DND-41 (cell line): Measurements from ENCODE around the gene RAB7A.

Source experiments
- ATAC-seq: fragments of 200-7000 bp; cut with Tn5 transposase; 3 replicates; pipeline ENCODE4 v1.9.1; 2021; ENCODE audit warnings: low read depth; ENCODE audit not compliant: insufficient read depth
- DNase-seq: peaks from one replicate; pipeline ENCODE4 v3.0.0-alpha.2; 2020
- H2AFZ ChIP-seq: 2 replicates; pipeline ENCODE4 v1.6.0; 2012; ENCODE audit warnings: low read depth, low read length
- H3K27ac ChIP-seq: 2 replicates; pipeline ENCODE4 v1.5.1; 2012; ENCODE audit warnings: low read length, inconsistent platforms
- H3K27me3 ChIP-seq: fragments of 200-600 bp; sonication (generic); 2 replicates; pipeline ENCODE4 v1.6.0; 2012; ENCODE audit warnings: low read length, mild to moderate bottlenecking, inconsistent platforms; ENCODE audit not compliant: insufficient read depth, poor library complexity
- H3K36me3 ChIP-seq: 2 replicates; pipeline ENCODE4 v1.5.1; 2012; ENCODE audit warnings: low read length, inconsistent platforms; ENCODE audit not compliant: insufficient read depth
- H3K4me1 ChIP-seq: 2 replicates; pipeline ENCODE4 v1.5.1; 2012; ENCODE audit warnings: mild to moderate bottlenecking, low read length; ENCODE audit not compliant: insufficient read depth
- H3K4me2 ChIP-seq: 2 replicates; pipeline ENCODE4 v1.6.0; 2012; ENCODE audit warnings: mild to moderate bottlenecking, moderate library complexity, low read length, inconsistent platforms; ENCODE audit not compliant: insufficient read depth
- H3K4me3 ChIP-seq, 2 experiments: fragments of 200-600 bp in 1 of 2; shearing (Covaris generic) in 1 of 2; 2 replicates each; pipeline ENCODE4 v1.5.1; 2012 to 2016; ENCODE audit warnings: inconsistent platforms in 2 of 2, low read length in 2 of 2, mild to moderate bottlenecking in 2 of 2, low read depth in 1 of 2, moderate library complexity in 1 of 2
- H3K79me2 ChIP-seq: 2 replicates; pipeline ENCODE4 v1.6.0; 2012; ENCODE audit warnings: low read length, inconsistent platforms; ENCODE audit not compliant: insufficient read depth
- H3K9ac ChIP-seq: 2 replicates; pipeline ENCODE4 v1.6.0; 2012; ENCODE audit warnings: low read depth, mild to moderate bottlenecking, inconsistent platforms, low read length, moderate library complexity
- H3K9me3 ChIP-seq: 2 replicates; pipeline ENCODE4 v1.5.1; 2012; ENCODE audit warnings: low read length, moderate library complexity, mild to moderate bottlenecking, inconsistent platforms; ENCODE audit not compliant: insufficient read depth, severe bottlenecking
- H4K20me1 ChIP-seq: 2 replicates; pipeline ENCODE4 v1.6.0; 2012; ENCODE audit warnings: low read length; ENCODE audit not compliant: insufficient read depth
- EZH2 ChIP-seq: IDR thresholded peaks from 3 replicates; pipeline ENCODE4 v1.6.1; 2012; ENCODE audit warnings: borderline replicate concordance, low read depth, mild to moderate bottlenecking, moderate library complexity, low read length, inconsistent platforms; ENCODE audit not compliant: severe bottlenecking
- TF ChIP-seq, protein P1 (sequence below): IDR thresholded peaks from 2 replicates; pipeline ENCODE4 v1.5.1; 2012; ENCODE audit warnings: borderline replicate concordance, low read length, moderate library complexity, mild to moderate bottlenecking; ENCODE audit not compliant: poor library complexity, severe bottlenecking; ENCODE audit errors: extremely low read depth

The RAB7A gene

GRCh38 chr3:128726023-128727016, at the start of gene RAB7A:
Gene RAB7A (plus strand): TSS chr3:128726183. CDS start chr3:128795368, 69,185 bp downstream.
- peak within 1 kb of the TSS; percentile 83 for H3K27ac ChIP-seq
- H3K4me2 ChIP-seq: peak within 1 kb of the TSS; percentile 94
- H4K20me1 ChIP-seq: peaks cover 48% of the 10 kb centered on the region
- DNase-seq: peak; percentile 98
- H3K36me3 ChIP-seq: peaks cover 28% of the 10 kb centered on the region
- H3K9me3 ChIP-seq: no peaks in the 10 kb centered on the region
- peak within 1 kb of the TSS; percentile 93 to 95 for H3K4me3 ChIP-seq
- peak within 1 kb of the TSS; percentile 96 for H3K9ac ChIP-seq
- H3K27me3 ChIP-seq: no peaks in the 10 kb centered on the region
- peak within 1 kb of the TSS; percentile 77 for H2AFZ ChIP-seq
- peaks cover 58% of the 10 kb centered on the region for H3K79me2 ChIP-seq
- TF ChIP-seq EZH2: no peak
- TF ChIP-seq, protein P1, sequence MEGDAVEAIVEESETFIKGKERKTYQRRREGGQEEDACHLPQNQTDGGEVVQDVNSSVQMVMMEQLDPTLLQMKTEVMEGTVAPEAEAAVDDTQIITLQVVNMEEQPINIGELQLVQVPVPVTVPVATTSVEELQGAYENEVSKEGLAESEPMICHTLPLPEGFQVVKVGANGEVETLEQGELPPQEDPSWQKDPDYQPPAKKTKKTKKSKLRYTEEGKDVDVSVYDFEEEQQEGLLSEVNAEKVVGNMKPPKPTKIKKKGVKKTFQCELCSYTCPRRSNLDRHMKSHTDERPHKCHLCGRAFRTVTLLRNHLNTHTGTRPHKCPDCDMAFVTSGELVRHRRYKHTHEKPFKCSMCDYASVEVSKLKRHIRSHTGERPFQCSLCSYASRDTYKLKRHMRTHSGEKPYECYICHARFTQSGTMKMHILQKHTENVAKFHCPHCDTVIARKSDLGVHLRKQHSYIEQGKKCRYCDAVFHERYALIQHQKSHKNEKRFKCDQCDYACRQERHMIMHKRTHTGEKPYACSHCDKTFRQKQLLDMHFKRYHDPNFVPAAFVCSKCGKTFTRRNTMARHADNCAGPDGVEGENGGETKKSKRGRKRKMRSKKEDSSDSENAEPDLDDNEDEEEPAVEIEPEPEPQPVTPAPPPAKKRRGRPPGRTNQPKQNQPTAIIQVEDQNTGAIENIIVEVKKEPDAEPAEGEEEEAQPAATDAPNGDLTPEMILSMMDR: no peak
- peaks cover 42% of the 10 kb centered on the region for H3K4me1 ChIP-seq
- ATAC-seq: peak; percentile 97

GRCh38 chr3:128679338-128679737, 46.6 kb upstream of the RAB7A start:
- peak overlapping the region; percentile 66; the same call in 1 of the 2 replicates for H3K4me2 ChIP-seq
- peaks cover 23% of the 10 kb centered on the region for H3K4me1 ChIP-seq

GRCh38 chr3:128680603-128681368, 45.2 kb upstream of the RAB7A start:
- Histone ChIP-seq H3K9me3 (no peaks in the 10 kb centered on the region), H3K79me2 (peaks cover 7% of the 10 kb centered on the region; the same call in 1 of the 2 replicates), H3K4me3 (peak overlapping the region; percentile 31 to 70), H3K4me2 (peak overlapping the region; percentile 66), H3K36me3 (no peaks in the 10 kb centered on the region), H3K27me3 (no peaks in the 10 kb centered on the region), H4K20me1 (no peaks in the 10 kb centered on the region), H3K27ac (peak overlapping the region; percentile 98), H3K9ac (peak overlapping the region; percentile 73), H3K4me1 (peaks cover 20% of the 10 kb centered on the region), H2AFZ (peak overlapping the region; percentile 91)
- TF ChIP-seq, protein P1: peak; percentile 99
- TF ChIP-seq EZH2: no peak
- peak; percentile 99 for DNase-seq
- peak; percentile 96 for ATAC-seq

More at GRCh38 chr3:128679338-128679737, 46.6 kb upstream of the RAB7A start:
- Histone ChIP-seq H3K9me3 (no peaks in the 10 kb centered on the region), H3K79me2 (peaks cover 7% of the 10 kb centered on the region; the same call in 1 of the 2 replicates), H3K36me3 (no peaks in the 10 kb centered on the region), H3K9ac (no peak overlapping the region), H4K20me1 (no peaks in the 10 kb centered on the region), H3K4me3 (no peak overlapping the region), H3K27ac (no peak overlapping the region), H3K27me3 (no peaks in the 10 kb centered on the region), H2AFZ (no peak overlapping the region; the same call in 1 of the 2 replicates)
- TF ChIP-seq, protein P1: no peak
- TF ChIP-seq EZH2: no peak
- DNase-seq (no peak), ATAC-seq (no peak)
